ENCODE data around the gene CYSLTR2.

GRCh38 chr13:48728226-48728625, 74.5 kb downstream of the CYSLTR2 start:
- TF ChIP-seq REST (IDR thresholded peaks at IDR 0.05; ENCODE audit: insufficient read depth in 1 of 2, low read depth in 2 of 2, low read length in 1 of 2), result no peak
- TF ChIP-seq POLR2AphosphoS5 (IDR thresholded peaks at IDR 0.05; ENCODE audit: low read depth, low read length), result no peak
- TF ChIP-seq CTCF (IDR thresholded peaks at IDR 0.05), result no peak
